A549 (cell line): ENCODE results near the gene PRMT3.

Source experiments
- CBX8 ChIP-seq: fragments of 200-600 bp; sonication (generic); IDR thresholded peaks from 2 replicates; pipeline ENCODE4 v1.6.1; 2016
- CEBPB ChIP-seq, 2 experiments: fragments of >200 bp in 1 of 2; sonication (Bioruptor Twin) in 1 of 2; formaldehyde crosslinking in 1 of 2; IDR thresholded peaks; 2 replicates each; pipeline ENCODE4 v1.6.1; 2012 to 2016
- EHMT2 ChIP-seq: fragments of 200-600 bp; sonication (generic); IDR thresholded peaks from 2 replicates; pipeline ENCODE4 v1.6.1; 2016; ENCODE audit warnings: antibody characterized with exemption, low read depth, mild to moderate bottlenecking, moderate library complexity
- EP300 ChIP-seq, 2 experiments: fragments of >200 bp; sonication (Bioruptor Twin); formaldehyde crosslinking; IDR thresholded peaks; 2 replicates in 1 of 2; 3 replicates in 1 of 2; pipeline ENCODE4 v1.6.1; 2016 to 2017
- KDM1A ChIP-seq: fragments of 200-600 bp; sonication (generic); IDR thresholded peaks from 2 replicates; pipeline ENCODE4 v1.6.1; 2016; ENCODE audit warnings: low read depth, mild to moderate bottlenecking
- MAFK ChIP-seq: fragments of 450-650 bp; IDR thresholded peaks from 2 replicates; pipeline ENCODE4 v1.6.1; 2014; ENCODE audit not compliant: partially characterized antibody
- NFE2L2 ChIP-seq: fragments of 150-350 bp; conservative IDR thresholded peaks from 2 replicates; pipeline ENCODE4 v1.6.1; 2014; ENCODE audit warnings: low read length
- POLR2A ChIP-seq: IDR thresholded peaks from 2 replicates; pipeline ENCODE4 v1.6.1; 2012; ENCODE audit warnings: mild to moderate bottlenecking, low read length
- RAD21 ChIP-seq, 2 experiments: fragments of >200 bp in 1 of 2; sonication (Bioruptor Twin) in 1 of 2; formaldehyde crosslinking in 1 of 2; IDR thresholded peaks in 1 of 2; conservative IDR thresholded peaks in 1 of 2; 2 replicates in 1 of 2; 3 replicates in 1 of 2; pipeline ENCODE4 v1.6.1; 2012 to 2018; ENCODE audit warnings: inconsistent platforms in 1 of 2
- SMC3 ChIP-seq: fragments of >200 bp; sonication (Bioruptor Twin); formaldehyde crosslinking; IDR thresholded peaks from 3 replicates; pipeline ENCODE4 v1.6.1; 2018; ENCODE audit warnings: inconsistent platforms
- TP53 ChIP-seq: fragments of 250-450 bp; sonication (Bioruptor Pico); IDR thresholded peaks from 2 replicates; pipeline ENCODE4 v1.5.0; 2021; ENCODE audit warnings: mild to moderate bottlenecking, moderate library complexity
- TF ChIP-seq, protein P1 (sequence below): fragments of >200 bp; sonication (Bioruptor Twin); formaldehyde crosslinking; IDR thresholded peaks from 3 replicates; pipeline ENCODE4 v1.5.1; 2016
- TF ChIP-seq, protein P2 (sequence below): IDR thresholded peaks from 2 replicates; pipeline ENCODE4 v1.6.1; 2012; ENCODE audit warnings: low read depth, borderline replicate concordance

DNA sequence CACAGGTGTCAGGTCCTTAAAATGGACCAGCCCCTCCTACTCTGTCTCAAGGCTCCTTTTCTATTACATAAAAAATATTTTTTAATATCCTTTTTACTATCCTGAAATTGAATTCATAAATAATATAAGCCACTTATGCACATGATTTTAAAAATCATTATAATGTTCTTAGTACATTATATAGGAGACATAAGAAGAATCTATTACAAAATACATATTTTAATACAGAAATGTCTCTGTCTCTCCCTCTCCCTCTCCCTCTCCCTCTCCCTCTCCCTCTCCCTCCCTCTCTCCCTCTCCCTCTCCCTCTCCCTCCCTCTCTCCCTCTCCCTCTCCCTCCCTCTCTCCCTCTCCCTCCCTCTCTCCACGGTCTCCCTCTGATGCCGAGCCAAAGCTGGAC is 159.9 kb downstream of the PRMT3 start:
- TF ChIP-seq, protein P1, sequence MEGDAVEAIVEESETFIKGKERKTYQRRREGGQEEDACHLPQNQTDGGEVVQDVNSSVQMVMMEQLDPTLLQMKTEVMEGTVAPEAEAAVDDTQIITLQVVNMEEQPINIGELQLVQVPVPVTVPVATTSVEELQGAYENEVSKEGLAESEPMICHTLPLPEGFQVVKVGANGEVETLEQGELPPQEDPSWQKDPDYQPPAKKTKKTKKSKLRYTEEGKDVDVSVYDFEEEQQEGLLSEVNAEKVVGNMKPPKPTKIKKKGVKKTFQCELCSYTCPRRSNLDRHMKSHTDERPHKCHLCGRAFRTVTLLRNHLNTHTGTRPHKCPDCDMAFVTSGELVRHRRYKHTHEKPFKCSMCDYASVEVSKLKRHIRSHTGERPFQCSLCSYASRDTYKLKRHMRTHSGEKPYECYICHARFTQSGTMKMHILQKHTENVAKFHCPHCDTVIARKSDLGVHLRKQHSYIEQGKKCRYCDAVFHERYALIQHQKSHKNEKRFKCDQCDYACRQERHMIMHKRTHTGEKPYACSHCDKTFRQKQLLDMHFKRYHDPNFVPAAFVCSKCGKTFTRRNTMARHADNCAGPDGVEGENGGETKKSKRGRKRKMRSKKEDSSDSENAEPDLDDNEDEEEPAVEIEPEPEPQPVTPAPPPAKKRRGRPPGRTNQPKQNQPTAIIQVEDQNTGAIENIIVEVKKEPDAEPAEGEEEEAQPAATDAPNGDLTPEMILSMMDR, result no peak
- no peak for TF ChIP-seq CBX8
- no peak for TF ChIP-seq TP53
- no peak for TF ChIP-seq CEBPB (IDR thresholded peaks at IDR 0.05)
- TF ChIP-seq EP300 (IDR thresholded peaks at IDR 0.05), result no peak
- no peak for TF ChIP-seq KDM1A
- no peak for TF ChIP-seq MAFK
- TF ChIP-seq, protein P2, sequence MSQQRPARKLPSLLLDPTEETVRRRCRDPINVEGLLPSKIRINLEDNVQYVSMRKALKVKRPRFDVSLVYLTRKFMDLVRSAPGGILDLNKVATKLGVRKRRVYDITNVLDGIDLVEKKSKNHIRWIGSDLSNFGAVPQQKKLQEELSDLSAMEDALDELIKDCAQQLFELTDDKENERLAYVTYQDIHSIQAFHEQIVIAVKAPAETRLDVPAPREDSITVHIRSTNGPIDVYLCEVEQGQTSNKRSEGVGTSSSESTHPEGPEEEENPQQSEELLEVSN, result no peak
- TF ChIP-seq POLR2A, result no peak
- no peak for TF ChIP-seq EHMT2
- TF ChIP-seq NFE2L2, result no peak
- TF ChIP-seq SMC3, result no peak
- TF ChIP-seq RAD21 (conservative IDR thresholded peaks at IDR 0.05 in 1 of 2, IDR thresholded peaks at IDR 0.05 in 1 of 2), result no peak
